GM19240 (cell line): ENCODE measurements around the gene TREH.
"Not testable (repeated sequence)": the region's sequence is repeated elsewhere in the genome, so short reads cannot be mapped to it uniquely, and the experiment has no call there.

Source experiments
- DNase-seq: peaks from one replicate; pipeline ENCODE4 v3.0.0; 2011; ENCODE audit warnings: low spot score; ENCODE audit not compliant: insufficient read length

Gene TREH

DNA sequence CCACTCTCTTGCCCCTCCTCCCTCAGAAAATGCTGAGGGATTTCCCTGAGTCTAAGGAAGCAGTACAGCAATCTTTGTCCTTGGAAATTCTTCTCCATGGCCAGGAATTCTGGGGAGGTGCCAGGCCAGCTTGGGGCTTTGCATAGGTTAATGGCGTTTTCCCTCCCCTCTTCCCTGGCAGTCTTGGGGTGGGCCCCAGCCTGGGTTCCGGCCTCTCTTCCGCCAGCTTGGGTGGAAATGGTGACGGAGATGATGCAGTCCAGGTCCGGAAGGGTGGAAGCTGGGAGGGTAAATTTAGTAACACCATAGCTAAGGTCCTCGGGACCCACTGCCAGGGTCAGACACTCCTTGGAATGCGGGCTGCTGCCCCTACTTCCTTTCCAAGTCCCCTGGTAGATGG lies 67.1 kb downstream of the TREH start:
- DNase-seq: no peak

GRCh38 chr11:118611433-118611795 lies 68.0 kb downstream of the TREH start:
- DNase-seq: not testable (repeated sequence)

- no peak for DNase-seq
Measured at GRCh38 chr11:118610773-118611432, 68.5 kb downstream of the TREH start.

GRCh38 chr11:118610225-118610772 lies 69.2 kb downstream of the TREH start:
- no peak for DNase-seq

- no peak for DNase-seq
Measured at GRCh38 chr11:118609380-118610224, 69.8 kb downstream of the TREH start.

GRCh38 chr11:118608360-118609227 lies 70.9 kb downstream of the TREH start:
- no peak for DNase-seq

DNA sequence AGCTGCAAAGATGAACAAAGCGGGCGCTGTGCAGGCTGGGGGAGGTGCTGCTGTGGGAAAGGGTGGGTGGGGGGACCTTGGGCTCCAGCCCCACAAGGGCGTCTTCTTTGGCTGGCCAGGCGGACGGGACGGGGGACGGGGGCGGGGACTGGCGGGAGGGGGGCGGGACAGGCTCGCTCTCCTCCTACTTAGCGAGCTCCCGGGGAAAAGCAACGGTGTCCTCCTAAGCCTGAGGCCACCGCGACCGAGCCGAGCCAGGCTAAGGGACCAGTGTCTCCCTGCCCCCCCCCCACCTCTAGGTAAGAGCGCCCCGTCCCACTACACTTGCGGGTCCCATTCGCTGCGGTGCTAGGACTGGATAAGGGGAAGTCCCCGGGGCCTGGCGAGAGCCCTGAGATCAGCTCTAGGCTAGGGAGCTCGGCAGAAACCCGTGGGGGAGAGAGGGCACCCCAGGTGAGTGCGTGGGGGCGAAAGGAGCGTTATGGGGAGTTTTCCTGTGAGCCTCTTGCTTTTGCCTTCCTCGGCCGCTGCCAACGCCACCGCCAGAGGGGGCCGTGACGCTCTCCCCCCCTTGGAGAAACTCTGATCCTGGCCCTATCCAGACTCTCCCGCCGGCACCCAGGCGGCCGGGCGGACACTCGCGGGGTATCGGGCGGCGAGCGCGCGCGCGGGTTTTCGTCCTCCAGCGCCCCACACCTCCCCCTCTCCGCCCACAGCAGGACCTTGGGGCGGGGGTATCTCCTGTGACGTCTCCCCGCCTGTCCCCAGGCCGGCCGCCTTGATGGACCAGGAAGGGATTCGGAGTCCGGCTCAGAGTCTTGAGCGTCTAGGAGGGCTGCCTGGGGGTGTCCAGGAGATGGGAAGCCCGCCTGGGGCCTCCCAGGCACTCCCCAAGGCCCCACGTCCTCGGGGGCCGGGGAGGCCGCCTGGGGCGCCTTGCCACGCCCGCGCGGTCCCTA lies 71.8 kb downstream of the TREH start, which contains the start of gene PHLDB1:
TSS of gene PHLDB1 (plus strand) at position 215 of the 959 bp plus-strand sequence. CDS start 6,222 bp downstream, outside the sequence.
- DNase-seq: no peak
